Astrocyte (in vitro differentiated cells and primary cell): ENCODE results near the gene ARHGAP6. TPM values are rescaled to one million over a fixed set of nuclear protein-coding genes. Genes with fewer than 3 reads are reported as not detected.

Source experiments
- DNase-seq: peaks from one replicate; pipeline ENCODE4 v3.0.0-alpha.2; 2010; ENCODE audit warnings: low read depth
- FAIRE-seq: peaks from 2 replicates; lab custom pipeline; 2011; peaks lifted over from hg19 to GRCh38; lab: Jason Lieb, UNC
- H2AFZ ChIP-seq: 2 replicates; pipeline ENCODE4 v1.6.0; 2012; ENCODE audit warnings: low read depth, low read length, inconsistent platforms
- H3K27ac ChIP-seq: 2 replicates; pipeline ENCODE4 v1.5.1; 2011; ENCODE audit warnings: low read depth, low read length, inconsistent platforms
- H3K27me3 ChIP-seq: 2 replicates; pipeline ENCODE4 v1.6.0; 2011; ENCODE audit warnings: low read length, inconsistent platforms; ENCODE audit not compliant: insufficient read depth
- H3K36me3 ChIP-seq: 2 replicates; pipeline ENCODE4 v1.5.1; 2011; ENCODE audit warnings: low read length, inconsistent platforms; ENCODE audit not compliant: insufficient read depth
- H3K4me1 ChIP-seq: 2 replicates; pipeline ENCODE4 v1.5.1; 2011; ENCODE audit warnings: low read length, inconsistent platforms; ENCODE audit not compliant: insufficient read depth
- H3K4me2 ChIP-seq: 2 replicates; pipeline ENCODE4 v1.6.0; 2012; ENCODE audit warnings: low read length, inconsistent platforms
- H3K4me3 ChIP-seq: 2 replicates; pipeline ENCODE4 v1.5.1; 2011; ENCODE audit warnings: low read depth, mild to moderate bottlenecking, low read length, inconsistent platforms; ENCODE audit not compliant: insufficient read depth
- H3K79me2 ChIP-seq: 2 replicates; pipeline ENCODE4 v1.6.0; 2012; ENCODE audit warnings: mild to moderate bottlenecking, low read length, inconsistent platforms; ENCODE audit not compliant: insufficient read depth
- H3K9ac ChIP-seq: 2 replicates; pipeline ENCODE4 v1.6.0; 2012; ENCODE audit warnings: mild to moderate bottlenecking, low read length, inconsistent platforms
- H3K9me3 ChIP-seq: 2 replicates; pipeline ENCODE4 v1.5.1; 2012; ENCODE audit warnings: low read depth, mild to moderate bottlenecking, low read length, inconsistent platforms; ENCODE audit not compliant: insufficient read depth
- H4K20me1 ChIP-seq: 2 replicates; pipeline ENCODE4 v1.6.0; 2012; ENCODE audit warnings: low read length, inconsistent platforms; ENCODE audit not compliant: insufficient read depth
- H3K27ac Mint-ChIP-seq: one replicate; pipeline ENCODE4 v1.8.0; 2021; ENCODE audit warnings: mild to moderate bottlenecking, mixed read lengths; ENCODE audit not compliant: unreplicated experiment
- H3K27me3 Mint-ChIP-seq: one replicate; pipeline ENCODE4 v1.8.0; 2021; ENCODE audit warnings: low read depth, mixed read lengths; ENCODE audit not compliant: unreplicated experiment
- H3K36me3 Mint-ChIP-seq: one replicate; pipeline ENCODE4 v1.8.0; 2021; ENCODE audit warnings: low read depth, mixed read lengths; ENCODE audit not compliant: unreplicated experiment
- H3K4me1 Mint-ChIP-seq: one replicate; pipeline ENCODE4 v1.8.0; 2021; ENCODE audit warnings: low read depth, mixed read lengths; ENCODE audit not compliant: unreplicated experiment
- H3K4me3 Mint-ChIP-seq: one replicate; pipeline ENCODE4 v1.8.0; 2021; ENCODE audit warnings: mild to moderate bottlenecking, moderate library complexity, mixed read lengths; ENCODE audit not compliant: unreplicated experiment
- H3K9me3 Mint-ChIP-seq: one replicate; pipeline ENCODE4 v1.8.0; 2021; ENCODE audit warnings: mild to moderate bottlenecking, mixed read lengths; ENCODE audit not compliant: unreplicated experiment
- EZH2 ChIP-seq: IDR thresholded peaks from 2 replicates; pipeline ENCODE4 v1.6.1; 2012; ENCODE audit warnings: mild to moderate bottlenecking, low read length, inconsistent platforms; ENCODE audit not compliant: insufficient read depth
- total RNA-seq: library from RNA; stranded (reverse); gene quantifications from 2 replicates; pipeline ENCODE4 v1.2.1, GENCODE V29; 2021
- TF ChIP-seq, protein P1 (sequence below): IDR thresholded peaks from 2 replicates; pipeline ENCODE4 v1.5.1; 2011; ENCODE audit warnings: low read depth, mild to moderate bottlenecking, inconsistent platforms, low read length, moderate library complexity; ENCODE audit not compliant: insufficient read depth

Gene ARHGAP6
- total RNA-seq, 1 donor from 2014 or later = 0.30 TPM

DNA sequence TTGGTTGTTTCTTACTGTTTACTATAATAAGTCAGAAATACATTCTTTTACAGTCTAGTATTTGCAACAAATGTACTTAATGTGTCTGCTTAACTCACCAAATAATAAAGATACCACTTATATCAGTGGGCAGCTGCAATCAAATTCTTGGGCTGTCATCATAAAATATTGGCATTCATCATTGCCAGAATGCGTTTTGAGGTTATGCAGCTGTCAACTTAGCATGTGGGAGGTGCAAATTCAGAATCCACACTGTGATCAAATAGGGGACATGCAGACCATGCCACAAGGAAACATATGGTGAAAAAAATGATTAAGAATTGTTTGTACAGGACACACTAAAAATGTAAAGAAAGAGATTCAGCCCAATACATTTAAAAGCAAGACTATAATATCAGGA is 468.0 kb downstream of the ARHGAP6 start:
- no peak for DNase-seq
- H3K4me1 Mint-ChIP-seq = no peaks in the 10 kb centered on the region
- no peak overlapping the region for H3K27ac Mint-ChIP-seq
- no peak overlapping the region for H3K4me3 ChIP-seq
- no peaks in the 10 kb centered on the region for H3K79me2 ChIP-seq
- H3K4me3 Mint-ChIP-seq = no peak overlapping the region
- no peaks in the 10 kb centered on the region for H3K27me3 Mint-ChIP-seq
- H3K4me1 ChIP-seq = no peaks in the 10 kb centered on the region
- no peaks in the 10 kb centered on the region for H3K36me3 ChIP-seq
- no peaks in the 10 kb centered on the region for H3K9me3 Mint-ChIP-seq
- H3K4me2 ChIP-seq = no peak overlapping the region
- H3K36me3 Mint-ChIP-seq = no peaks in the 10 kb centered on the region
- TF ChIP-seq, protein P1, sequence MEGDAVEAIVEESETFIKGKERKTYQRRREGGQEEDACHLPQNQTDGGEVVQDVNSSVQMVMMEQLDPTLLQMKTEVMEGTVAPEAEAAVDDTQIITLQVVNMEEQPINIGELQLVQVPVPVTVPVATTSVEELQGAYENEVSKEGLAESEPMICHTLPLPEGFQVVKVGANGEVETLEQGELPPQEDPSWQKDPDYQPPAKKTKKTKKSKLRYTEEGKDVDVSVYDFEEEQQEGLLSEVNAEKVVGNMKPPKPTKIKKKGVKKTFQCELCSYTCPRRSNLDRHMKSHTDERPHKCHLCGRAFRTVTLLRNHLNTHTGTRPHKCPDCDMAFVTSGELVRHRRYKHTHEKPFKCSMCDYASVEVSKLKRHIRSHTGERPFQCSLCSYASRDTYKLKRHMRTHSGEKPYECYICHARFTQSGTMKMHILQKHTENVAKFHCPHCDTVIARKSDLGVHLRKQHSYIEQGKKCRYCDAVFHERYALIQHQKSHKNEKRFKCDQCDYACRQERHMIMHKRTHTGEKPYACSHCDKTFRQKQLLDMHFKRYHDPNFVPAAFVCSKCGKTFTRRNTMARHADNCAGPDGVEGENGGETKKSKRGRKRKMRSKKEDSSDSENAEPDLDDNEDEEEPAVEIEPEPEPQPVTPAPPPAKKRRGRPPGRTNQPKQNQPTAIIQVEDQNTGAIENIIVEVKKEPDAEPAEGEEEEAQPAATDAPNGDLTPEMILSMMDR = no peak
- no peak for TF ChIP-seq EZH2
- H3K27me3 ChIP-seq = no peaks in the 10 kb centered on the region
- no peak overlapping the region for H3K9ac ChIP-seq
- H3K27ac ChIP-seq = no peak overlapping the region
- no peak for FAIRE-seq
- no peak overlapping the region for H2AFZ ChIP-seq
- no peaks in the 10 kb centered on the region for H3K9me3 ChIP-seq
- H4K20me1 ChIP-seq = no peaks in the 10 kb centered on the region

DNA sequence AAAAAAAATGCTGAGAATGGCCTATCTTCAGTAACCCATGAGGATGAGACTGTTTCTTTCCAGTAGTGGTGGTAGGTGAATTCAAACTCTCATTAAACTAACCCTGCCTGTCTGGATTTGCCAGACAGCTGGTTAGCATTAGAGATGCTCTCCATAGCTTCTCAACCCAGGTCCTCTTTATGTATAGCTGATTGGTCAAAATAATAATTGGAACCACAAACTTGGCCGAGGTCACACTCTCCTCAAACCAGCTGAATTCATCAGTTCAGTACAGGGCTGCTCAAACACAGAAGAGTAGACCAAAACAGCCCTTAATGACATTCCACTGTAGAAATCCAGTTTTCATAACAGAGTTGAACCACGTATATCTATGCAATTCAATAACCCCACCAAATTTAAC is 469.2 kb downstream of the ARHGAP6 start:
- DNase-seq (peak; percentile 1), FAIRE-seq (peak; percentile 60)
- H3K4me1 Mint-ChIP-seq = no peaks in the 10 kb centered on the region
- Histone ChIP-seq H3K9ac (no peak overlapping the region), H3K4me3 (no peak overlapping the region), H3K27ac (no peak overlapping the region), H4K20me1 (no peaks in the 10 kb centered on the region), H3K4me2 (no peak overlapping the region), H3K4me1 (no peaks in the 10 kb centered on the region), H3K79me2 (no peaks in the 10 kb centered on the region), H2AFZ (no peak overlapping the region), H3K27me3 (no peaks in the 10 kb centered on the region), H3K9me3 (no peaks in the 10 kb centered on the region), H3K36me3 (no peaks in the 10 kb centered on the region)
- TF ChIP-seq, protein P1 = no peak
- no peak for TF ChIP-seq EZH2
- no peaks in the 10 kb centered on the region for H3K27me3 Mint-ChIP-seq
- H3K27ac Mint-ChIP-seq = no peak overlapping the region
- no peaks in the 10 kb centered on the region for H3K9me3 Mint-ChIP-seq
- no peak overlapping the region for H3K4me3 Mint-ChIP-seq
- H3K36me3 Mint-ChIP-seq = no peaks in the 10 kb centered on the region

DNA sequence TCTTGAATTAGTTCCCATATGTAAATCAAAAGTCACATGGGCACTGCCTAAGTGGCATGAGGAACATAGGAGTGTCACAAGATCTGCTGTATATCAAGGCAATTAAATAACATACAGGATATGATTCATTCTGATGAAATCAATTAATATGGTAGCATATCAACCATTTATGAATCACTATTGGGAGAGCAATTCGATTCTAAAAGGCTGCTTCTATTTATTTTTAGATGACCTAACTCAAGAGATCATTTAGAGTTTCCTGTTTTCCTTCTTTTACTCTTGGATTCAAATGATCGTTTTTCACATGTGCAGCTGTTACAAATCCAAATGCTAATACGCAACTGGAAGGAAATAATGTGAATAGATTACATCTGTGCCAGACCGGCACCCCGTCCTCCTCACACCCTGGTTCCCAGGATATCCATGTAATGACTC is 472.7 kb downstream of the ARHGAP6 start:
- no peaks in the 10 kb centered on the region for H4K20me1 ChIP-seq
- H3K79me2 ChIP-seq = no peaks in the 10 kb centered on the region
- no peaks in the 10 kb centered on the region for H3K9me3 ChIP-seq
- H2AFZ ChIP-seq = no peak overlapping the region
- H3K4me1 ChIP-seq = peaks cover 5% of the 10 kb centered on the region
- no peaks in the 10 kb centered on the region for H3K27me3 ChIP-seq
- H3K27ac Mint-ChIP-seq = no peak overlapping the region
- peaks cover 8% of the 10 kb centered on the region for H3K4me1 Mint-ChIP-seq
- no peak overlapping the region for H3K4me3 Mint-ChIP-seq
- no peak overlapping the region for H3K4me2 ChIP-seq
- H3K36me3 Mint-ChIP-seq = no peaks in the 10 kb centered on the region
- H3K27me3 Mint-ChIP-seq = no peaks in the 10 kb centered on the region
- no peak overlapping the region for H3K4me3 ChIP-seq
- no peak overlapping the region for H3K9ac ChIP-seq
- H3K36me3 ChIP-seq = no peaks in the 10 kb centered on the region
- no peaks in the 10 kb centered on the region for H3K9me3 Mint-ChIP-seq
- H3K27ac ChIP-seq = no peak overlapping the region
- FAIRE-seq = peak; percentile 89
- no peak for TF ChIP-seq EZH2
- TF ChIP-seq, protein P1 = no peak
- peak; percentile 6 for DNase-seq
